ENCODE data around the gene GABARAP. TPM values are rescaled to one million over a fixed set of nuclear protein-coding genes. Genes with fewer than 3 reads are reported as not detected.

Gene GABARAP
- total RNA-seq, 3 donors from 2014 or later, result 424 to 499 (median 484) TPM

- peaks cover 3% of the 10 kb centered on the region for H3K36me3 ChIP-seq (ENCODE audit: low read depth)
- peak within 1 kb of the TSS; percentile 91 for H3K4me3 ChIP-seq
- no peak for TF ChIP-seq CTCF (IDR thresholded peaks at IDR 0.05)
- DNase-seq, result peak; percentile 99 to 100 (median 99)
- no peaks in the 10 kb centered on the region for H3K9me3 ChIP-seq
- intact Hi-C loops (cut with DNase I, micrococcal nuclease), result no loop called here
- peak; percentile 73 for ATAC-seq
- peaks cover 35% of the 10 kb centered on the region for H3K4me1 ChIP-seq (ENCODE audit: low read depth)
These were observed 2.9 kb downstream of the GABARAP start, which contains the start of gene PHF23 for GRCh38 chr17:7239091-7240027. Gene PHF23 (minus strand): TSS chr17:7239457. CDS start chr17:7239279, 178 bp downstream.

- no peaks in the 10 kb centered on the region for H3K9me3 ChIP-seq
- peak overlapping the region; percentile 91 for H3K4me3 ChIP-seq
- intact Hi-C loops (cut with DNase I, micrococcal nuclease), result no loop called here
- peaks cover 35% of the 10 kb centered on the region for H3K4me1 ChIP-seq (ENCODE audit: low read depth)
- H3K36me3 ChIP-seq (ENCODE audit: low read depth), result peaks cover 3% of the 10 kb centered on the region
- no peak for TF ChIP-seq CTCF (IDR thresholded peaks at IDR 0.05)
- ATAC-seq (no peak), DNase-seq (peak in 2 of 3 donors; percentile 66 to 73)
These were observed 3.7 kb downstream of the GABARAP start for GRCh38 chr17:7238420-7239090.

GRCh38 chr17:7237761-7238419 lies 4.4 kb downstream of the GABARAP start:
- no peaks in the 10 kb centered on the region for H3K9me3 ChIP-seq
- no peak for TF ChIP-seq CTCF (IDR thresholded peaks at IDR 0.05)
- peaks cover 3% of the 10 kb centered on the region for H3K36me3 ChIP-seq (ENCODE audit: low read depth)
- intact Hi-C loops (cut with DNase I, micrococcal nuclease), result no loop called here
- H3K4me1 ChIP-seq (ENCODE audit: low read depth), result peaks cover 39% of the 10 kb centered on the region
- peak; percentile 92 to 95 (median 92) for DNase-seq
- H3K4me3 ChIP-seq, result peak overlapping the region; percentile 91
- ATAC-seq, result peak; percentile 31

- no peak for TF ChIP-seq CTCF (IDR thresholded peaks at IDR 0.05)
- H3K9me3 ChIP-seq, result no peaks in the 10 kb centered on the region
- DNase-seq (peak in 1 of 3 donors; percentile 53), ATAC-seq (no peak)
- peak overlapping the region; percentile 91 for H3K4me3 ChIP-seq
- peaks cover 45% of the 10 kb centered on the region for H3K4me1 ChIP-seq (ENCODE audit: low read depth)
- peaks cover 3% of the 10 kb centered on the region for H3K36me3 ChIP-seq (ENCODE audit: low read depth)
- intact Hi-C loops (cut with DNase I, micrococcal nuclease), result no loop called here
These were observed 4.9 kb downstream of the GABARAP start for GRCh38 chr17:7237266-7237760.

GRCh38 chr17:7236808-7237207 lies 5.4 kb downstream of the GABARAP start:
- Histone ChIP-seq H3K4me3 (no peak overlapping the region), H3K9me3 (no peaks in the 10 kb centered on the region), H3K36me3 (ENCODE audit: low read depth) (peaks cover 3% of the 10 kb centered on the region), H3K4me1 (ENCODE audit: low read depth) (peaks cover 49% of the 10 kb centered on the region)
- DNase-seq (no peak), ATAC-seq (no peak)
- intact Hi-C loops (cut with DNase I, micrococcal nuclease), result no loop called here
- no peak for TF ChIP-seq CTCF (IDR thresholded peaks at IDR 0.05)
